GM19351 (cell line): ENCODE measurements around the gene HTT.
A peak's percentile ranks its signal among the peaks of the same experiment; 100 is the strongest.

Experiments used
- ATAC-seq: cut with Tn5 transposase; IDR thresholded peaks from one replicate; pipeline ENCODE4 v1.9.1; 2021; ENCODE audit warnings: mild to moderate bottlenecking, moderate library complexity; ENCODE audit not compliant: unreplicated experiment

HTT gene

GRCh38 chr4:3257556-3258482, 183.3 kb downstream of the HTT start:
- ATAC-seq, result peak; percentile 54

- ATAC-seq, result no peak
Measured at GRCh38 chr4:3261411-3262207, 187.1 kb downstream of the HTT start.

- no peak for ATAC-seq
Measured at GRCh38 chr4:3262208-3263052, 187.9 kb downstream of the HTT start.

GRCh38 chr4:3263053-3263875, 188.8 kb downstream of the HTT start:
- no peak for ATAC-seq

GRCh38 chr4:3263876-3264193, 189.4 kb downstream of the HTT start:
- no peak for ATAC-seq

GRCh38 chr4:3266076-3266475, 191.6 kb downstream of the HTT start:
- ATAC-seq, result no peak

GRCh38 chr4:3267576-3268394, 193.3 kb downstream of the HTT start:
- ATAC-seq, result no peak

- no peak for ATAC-seq
Measured at GRCh38 chr4:3268395-3269104, 194.1 kb downstream of the HTT start.

- ATAC-seq, result no peak
Measured at GRCh38 chr4:3269105-3269927, 194.8 kb downstream of the HTT start.

GRCh38 chr4:3269991-3270611, 195.6 kb downstream of the HTT start:
- no peak for ATAC-seq

GRCh38 chr4:3271131-3271530, 196.7 kb downstream of the HTT start:
- no peak for ATAC-seq

- no peak for ATAC-seq
Measured at GRCh38 chr4:3276986-3277385, 202.5 kb downstream of the HTT start.

- ATAC-seq, result no peak
Measured at GRCh38 chr4:3280466-3280865, 206.0 kb downstream of the HTT start.

GRCh38 chr4:3283483-3283882, 209.0 kb downstream of the HTT start:
- no peak for ATAC-seq

- no peak for ATAC-seq
Measured at GRCh38 chr4:3283916-3284315, 209.4 kb downstream of the HTT start.

- no peak for ATAC-seq
Measured at GRCh38 chr4:3284734-3285557, 210.5 kb downstream of the HTT start.
